ENCODE data around the gene NRM.

- no peak for TF ChIP-seq CTCF (IDR thresholded peaks at IDR 0.05)
- TF ChIP-seq POLR2A (IDR thresholded peaks at IDR 0.05), result no peak
- TF ChIP-seq POLR2AphosphoS5 (IDR thresholded peaks at IDR 0.05), result no peak
- no peak for TF ChIP-seq EP300 (IDR thresholded peaks at IDR 0.05)
Observed at GRCh38 chr6:30651143-30651542, 39.6 kb downstream of the NRM start.

Measured in gastroesophageal sphincter (tissue), 3 donors.